Esophagus muscularis mucosa (tissue), 3 donors: ENCODE results near the gene KHSRP.

Experiments
- CTCF ChIP-seq, 3 experiments: fragments of 200-600 bp in 2 of 3; fragments of 450-650 bp in 1 of 3; sonication (generic) in 2 of 3; IDR thresholded peaks; one replicate each; pipeline ENCODE4 v1.5.1; 2017 to 2019; ENCODE audit warnings: antibody characterized with exemption in 3 of 3, mild to moderate bottlenecking in 2 of 3, moderate library complexity in 1 of 3
- EP300 ChIP-seq: sonication (generic); formaldehyde crosslinking; IDR thresholded peaks from one replicate; pipeline ENCODE4 v1.6.1; 2017; ENCODE audit warnings: antibody characterized with exemption

DNA sequence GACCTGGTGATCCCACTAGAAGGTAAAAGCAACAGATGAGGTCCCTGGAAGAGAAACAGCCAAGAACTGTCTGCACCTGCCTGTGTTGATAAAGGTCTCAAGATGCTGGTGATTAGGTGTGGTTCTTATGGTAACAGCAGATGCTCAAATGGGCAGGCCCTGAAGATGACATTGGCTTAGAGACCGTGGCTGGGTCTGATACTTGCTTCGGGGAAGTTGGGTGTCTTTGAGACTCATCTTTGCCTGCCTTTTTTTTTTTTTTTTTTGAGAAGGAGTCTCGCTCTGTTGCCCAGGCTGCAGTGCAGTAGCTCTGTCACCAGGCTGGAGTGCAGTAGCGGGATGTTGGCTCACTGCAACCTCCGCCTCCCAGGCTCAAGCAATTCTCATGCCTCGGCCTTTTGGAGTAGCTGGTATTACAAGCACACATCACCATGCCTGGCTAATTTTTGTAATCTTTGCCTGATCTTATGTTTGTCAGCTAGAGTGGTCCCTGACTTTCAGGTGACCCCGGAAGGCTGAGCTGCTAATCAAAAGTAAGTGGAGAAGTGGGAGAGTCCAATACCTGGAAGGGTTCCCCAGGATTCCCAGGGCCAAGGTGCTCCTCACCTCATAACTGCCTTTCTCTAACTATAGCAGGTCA is 27.1 kb upstream of the KHSRP start:
- TF ChIP-seq EP300 (no peak), CTCF (IDR thresholded peaks at IDR 0.05) (no peak)
